Chondrocyte (in vitro differentiated cells): ENCODE measurements around the gene LRP6. TPM values are rescaled to one million over a fixed set of nuclear protein-coding genes. Genes with fewer than 3 reads are reported as not detected.

Experiments used
- DNase-seq: peaks from one replicate; pipeline ENCODE4 v3.0.0; 2021; ENCODE audit warnings: mixed read lengths, low spot score
- H3K27ac Mint-ChIP-seq: one replicate; pipeline ENCODE4 v1.8.0; 2021; ENCODE audit warnings: mild to moderate bottlenecking, moderate library complexity, mixed read lengths; ENCODE audit not compliant: unreplicated experiment
- H3K27me3 Mint-ChIP-seq: 2 replicates; pipeline ENCODE4 v1.8.0; 2021; ENCODE audit warnings: low read depth, mixed read lengths
- H3K36me3 Mint-ChIP-seq: 2 replicates; pipeline ENCODE4 v1.8.0; 2021; ENCODE audit warnings: low read depth, mixed read lengths
- H3K4me1 Mint-ChIP-seq: 2 replicates; pipeline ENCODE4 v1.8.0; 2021; ENCODE audit warnings: low read depth, mild to moderate bottlenecking, mixed read lengths
- H3K4me3 Mint-ChIP-seq: one replicate; pipeline ENCODE4 v1.8.0; 2021; ENCODE audit warnings: mild to moderate bottlenecking, moderate library complexity, mixed read lengths; ENCODE audit not compliant: unreplicated experiment
- H3K9me3 Mint-ChIP-seq: 2 replicates; pipeline ENCODE4 v1.8.0; 2021; ENCODE audit warnings: low read depth, mixed read lengths
- CTCF ChIP-seq: fragments of 200-600 bp; sonication (generic); IDR thresholded peaks from 2 replicates; pipeline ENCODE4 v1.5.0; 2021; ENCODE audit warnings: antibody characterized with exemption, mild to moderate bottlenecking, moderate library complexity
- total RNA-seq: library from RNA; stranded (reverse); gene quantifications from 3 replicates; pipeline ENCODE4 v1.2.1, GENCODE V29; 2021

Gene LRP6
- total RNA-seq, 1 donor from 2014 or later = 41.4 TPM

DNA sequence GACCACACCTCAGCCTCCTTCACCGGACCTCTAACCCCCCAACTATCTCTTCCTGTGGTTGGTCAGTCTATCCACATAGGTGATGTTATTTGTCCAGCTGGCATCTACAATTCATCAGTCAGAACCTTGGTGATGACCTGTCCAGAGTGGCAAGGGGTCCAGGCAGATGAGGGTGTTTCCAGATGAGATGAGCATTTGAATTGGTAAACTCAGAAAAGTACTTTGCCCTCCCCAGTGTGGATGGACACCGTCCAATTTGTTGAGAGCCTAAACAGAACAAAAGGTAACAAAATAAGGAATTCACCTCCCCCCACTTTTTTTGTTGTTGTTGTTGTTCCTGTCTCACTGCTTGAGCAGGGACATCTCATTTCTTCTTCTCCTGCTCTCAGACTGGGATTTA is 34.3 kb upstream of the LRP6 start:
- Mint-ChIP-seq H3K27ac (no peak overlapping the region), H3K27me3 (no peaks in the 10 kb centered on the region), H3K4me3 (no peak overlapping the region), H3K36me3 (no peaks in the 10 kb centered on the region), H3K9me3 (peaks cover 3% of the 10 kb centered on the region), H3K4me1 (no peaks in the 10 kb centered on the region)
- no peak for DNase-seq
- no peak for TF ChIP-seq CTCF

DNA sequence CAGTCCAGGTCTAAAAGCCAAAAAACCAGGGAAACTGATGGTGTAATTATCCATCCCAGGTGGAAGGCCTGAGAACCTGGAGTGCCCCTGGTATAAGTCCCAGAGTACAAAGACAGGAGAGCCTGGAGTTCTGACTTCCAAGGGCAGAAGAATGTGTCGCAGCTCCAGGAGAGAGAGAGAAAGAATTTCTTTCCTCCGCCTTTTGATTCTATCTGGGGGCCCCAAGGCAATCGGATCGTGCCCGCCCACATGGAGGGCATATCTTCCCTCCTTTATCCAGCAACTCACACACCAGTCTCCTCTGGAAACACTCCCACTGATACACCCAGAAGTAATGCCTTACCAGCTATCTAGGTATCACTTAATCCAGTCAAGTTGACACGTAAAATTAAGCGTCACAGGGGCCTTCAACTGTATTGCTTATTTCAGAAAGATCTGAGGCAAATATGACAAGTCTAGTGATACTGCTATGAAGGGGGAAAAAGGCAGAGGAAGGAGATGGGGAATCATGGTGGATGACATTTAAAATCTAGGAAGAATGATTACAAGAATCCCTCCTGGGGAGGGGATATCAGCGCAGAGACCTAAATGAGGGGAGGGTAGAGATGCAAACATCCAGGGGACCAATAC is 30.5 kb upstream of the LRP6 start:
- Mint-ChIP-seq H3K27ac (no peak overlapping the region), H3K4me3 (no peak overlapping the region), H3K9me3 (no peaks in the 10 kb centered on the region), H3K36me3 (no peaks in the 10 kb centered on the region), H3K4me1 (peaks cover 14% of the 10 kb centered on the region), H3K27me3 (no peaks in the 10 kb centered on the region)
- no peak for DNase-seq
- no peak for TF ChIP-seq CTCF

- H3K9me3 Mint-ChIP-seq = no peaks in the 10 kb centered on the region
- H3K4me3 Mint-ChIP-seq = no peak overlapping the region
- H3K4me1 Mint-ChIP-seq = peaks cover 14% of the 10 kb centered on the region
- no peak for TF ChIP-seq CTCF
- no peak overlapping the region for H3K27ac Mint-ChIP-seq
- H3K36me3 Mint-ChIP-seq = no peaks in the 10 kb centered on the region
- H3K27me3 Mint-ChIP-seq = peaks cover 3% of the 10 kb centered on the region
- DNase-seq = no peak
These were observed 27.6 kb upstream of the LRP6 start for GRCh38 chr12:12294215-12295005.

- H3K27ac Mint-ChIP-seq = no peak overlapping the region
These were observed 23.4 kb upstream of the LRP6 start for GRCh38 chr12:12290206-12290605.

GRCh38 chr12:12286441-12286840 is 19.6 kb upstream of the LRP6 start:
- no peaks in the 10 kb centered on the region for H3K36me3 Mint-ChIP-seq
- no peak overlapping the region for H3K27ac Mint-ChIP-seq
- peaks cover 3% of the 10 kb centered on the region for H3K27me3 Mint-ChIP-seq
- no peak for DNase-seq
- no peak overlapping the region for H3K4me3 Mint-ChIP-seq
- peaks cover 15% of the 10 kb centered on the region for H3K4me1 Mint-ChIP-seq
- no peak for TF ChIP-seq CTCF
- H3K9me3 Mint-ChIP-seq = no peaks in the 10 kb centered on the region

More at GRCh38 chr12:12290206-12290605, 23.4 kb upstream of the LRP6 start:
- TF ChIP-seq CTCF = no peak
- no peaks in the 10 kb centered on the region for H3K9me3 Mint-ChIP-seq
- H3K36me3 Mint-ChIP-seq = no peaks in the 10 kb centered on the region
- peaks cover 3% of the 10 kb centered on the region for H3K27me3 Mint-ChIP-seq
- DNase-seq = no peak
- peaks cover 14% of the 10 kb centered on the region for H3K4me1 Mint-ChIP-seq
- no peak overlapping the region for H3K4me3 Mint-ChIP-seq
